ENCODE data around the gene APLF.

GRCh38 chr2:68432696-68433658, 34.4 kb upstream of the APLF start:
- no peak for TF ChIP-seq YY1 (IDR thresholded peaks at IDR 0.05; ENCODE audit: insufficient read depth, insufficient read length)
- TF ChIP-seq ZNF274 (IDR thresholded peaks at IDR 0.05; ENCODE audit: low read depth, low read length): no peak
- TF ChIP-seq SUZ12 (IDR thresholded peaks at IDR 0.05; ENCODE audit: extremely low read depth, insufficient read depth, insufficient read length): no peak
